Activated T-cell treated with anti-CD3 and anti-CD28 coated beads for 1 hour (primary cell): Measurements from ENCODE around the gene SDCCAG8.
"Not testable (repeated sequence)": the region's sequence is repeated elsewhere in the genome, so short reads cannot be mapped to it uniquely, and the experiment has no call there.

ENCODE experiments used
- DNase-seq: peaks from one replicate; pipeline ENCODE4 v3.0.0-alpha.2; 2020; ENCODE audit warnings: low read depth

The SDCCAG8 gene

GRCh38 chr1:243332440-243332839 is 76.6 kb downstream of the SDCCAG8 start:
- no peak for DNase-seq

- DNase-seq = no peak
Measured at GRCh38 chr1:243335292-243335691, 79.5 kb downstream of the SDCCAG8 start.

- DNase-seq = no peak
Measured at GRCh38 chr1:243336163-243336562, 80.3 kb downstream of the SDCCAG8 start.

DNA sequence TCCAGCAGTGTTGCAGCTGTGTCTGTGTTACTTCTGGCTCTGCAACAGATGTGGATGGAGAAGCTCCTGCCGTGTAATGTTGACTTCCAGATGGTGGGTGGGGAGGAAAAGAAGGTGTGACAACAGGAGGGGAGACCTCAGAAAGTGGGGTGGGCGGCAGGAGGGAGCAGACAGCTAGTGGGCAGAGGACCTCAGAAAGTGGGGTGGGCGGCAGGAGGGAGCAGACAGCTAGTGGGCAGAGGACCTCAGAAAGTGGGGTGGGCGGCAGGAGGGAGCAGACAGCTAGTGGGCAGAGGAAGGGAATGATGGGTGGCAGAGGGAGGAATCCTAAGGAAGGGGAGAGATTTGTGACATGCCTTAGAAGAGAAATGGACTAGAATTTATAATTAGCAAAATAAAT is 83.0 kb downstream of the SDCCAG8 start:
- DNase-seq = not testable (repeated sequence)

DNA sequence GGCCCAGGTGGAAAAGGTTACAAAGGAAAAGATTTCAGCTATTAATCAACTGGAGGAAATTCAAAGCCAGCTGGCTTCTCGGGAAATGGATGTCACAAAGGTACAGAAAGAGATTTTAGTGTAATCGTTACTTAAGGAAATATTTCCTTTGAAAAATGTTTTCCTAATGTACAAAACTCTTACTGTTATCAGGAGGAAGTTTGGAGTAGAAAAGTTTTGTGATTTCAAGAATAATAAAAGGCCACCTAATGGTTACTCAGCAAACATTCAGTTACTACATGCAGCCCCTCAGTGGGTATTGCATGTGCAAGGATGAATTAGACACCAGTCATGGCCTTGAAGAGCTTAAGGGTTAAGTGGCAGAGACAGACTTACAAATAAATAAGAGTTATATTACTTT is 85.2 kb downstream of the SDCCAG8 start:
- DNase-seq = no peak

DNA sequence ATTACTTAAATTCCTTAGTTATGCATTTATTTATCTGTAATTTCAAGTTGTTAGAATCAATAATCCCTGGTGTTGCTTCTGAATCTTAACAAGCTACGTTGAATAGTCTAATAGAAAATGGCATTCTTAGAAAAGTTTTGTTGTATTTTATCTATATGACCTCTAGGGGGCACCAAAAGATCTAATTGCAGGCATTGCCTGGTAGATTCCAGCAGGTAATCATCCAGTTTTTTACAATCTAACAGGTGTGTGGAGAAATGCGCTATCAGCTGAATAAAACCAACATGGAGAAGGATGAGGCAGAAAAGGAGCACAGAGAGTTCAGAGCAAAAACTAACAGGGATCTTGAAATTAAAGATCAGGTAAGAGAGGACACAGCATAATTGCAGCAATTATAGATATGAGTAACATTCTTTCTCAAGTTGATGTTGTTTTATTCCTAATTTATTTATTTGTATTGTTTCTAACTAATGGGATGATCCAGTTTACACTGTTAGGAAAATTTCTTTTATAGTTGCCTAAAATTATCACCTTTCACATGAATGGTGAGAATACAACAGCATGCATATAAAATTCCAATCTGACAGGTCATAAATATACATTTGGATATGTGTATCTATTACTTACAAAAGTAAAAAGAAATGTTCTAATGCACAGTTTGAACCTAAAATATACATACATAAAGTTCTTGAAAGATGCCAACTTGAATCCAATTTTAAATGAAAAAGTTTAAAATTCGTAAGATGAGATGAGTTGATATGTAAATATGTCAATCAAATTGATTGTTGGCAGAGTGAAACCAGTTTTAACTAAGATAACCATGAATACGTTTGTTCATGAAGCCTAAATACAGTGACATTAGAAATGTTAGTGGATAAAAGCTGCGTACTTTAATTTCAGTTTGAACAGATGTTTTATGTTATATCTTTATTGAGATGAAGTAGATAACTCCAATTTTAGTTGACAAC is 88.4 kb downstream of the SDCCAG8 start:
- DNase-seq = no peak

DNA sequence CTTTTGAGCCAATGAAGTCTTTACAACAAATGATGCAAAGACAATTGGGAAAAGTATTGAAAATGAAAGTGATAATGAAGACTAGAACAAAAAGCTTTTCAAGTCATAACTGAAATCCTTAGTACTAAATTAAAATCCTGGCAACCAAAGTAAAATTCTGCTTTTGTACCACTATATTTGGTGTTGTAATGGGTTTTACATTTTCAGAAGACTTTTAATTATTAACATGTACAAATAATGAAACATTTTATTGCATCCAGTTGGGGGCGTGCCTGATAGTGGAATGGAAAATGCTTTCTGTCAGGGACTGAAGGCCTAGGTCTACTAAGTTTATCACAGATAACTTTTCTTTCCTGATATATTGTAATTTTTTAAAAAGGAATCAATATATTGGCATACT is 89.4 kb downstream of the SDCCAG8 start:
- DNase-seq = no peak

GRCh38 chr1:243346016-243346415 is 90.2 kb downstream of the SDCCAG8 start:
- no peak for DNase-seq

DNA sequence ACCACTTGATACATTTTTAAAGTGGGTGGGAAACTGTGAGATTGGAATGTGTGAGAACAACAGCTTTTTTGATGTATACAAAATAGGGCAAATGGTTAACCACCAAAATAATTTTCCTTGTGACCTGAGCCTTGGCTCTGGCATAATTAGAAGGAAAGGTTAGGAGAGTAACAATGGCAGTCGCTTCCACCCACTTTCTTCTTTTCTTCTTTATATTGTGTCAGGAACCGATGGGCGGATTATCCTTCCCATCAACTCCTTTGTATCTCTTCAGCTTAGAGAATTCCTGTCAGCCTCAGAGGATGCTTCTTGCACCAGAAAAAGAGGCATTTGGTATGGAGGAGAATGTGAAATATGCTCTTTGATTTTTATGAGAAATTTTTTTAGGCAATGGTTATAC is 90.6 kb downstream of the SDCCAG8 start:
- no peak for DNase-seq

GRCh38 chr1:243348331-243348730 is 92.5 kb downstream of the SDCCAG8 start:
- DNase-seq = no peak

DNA sequence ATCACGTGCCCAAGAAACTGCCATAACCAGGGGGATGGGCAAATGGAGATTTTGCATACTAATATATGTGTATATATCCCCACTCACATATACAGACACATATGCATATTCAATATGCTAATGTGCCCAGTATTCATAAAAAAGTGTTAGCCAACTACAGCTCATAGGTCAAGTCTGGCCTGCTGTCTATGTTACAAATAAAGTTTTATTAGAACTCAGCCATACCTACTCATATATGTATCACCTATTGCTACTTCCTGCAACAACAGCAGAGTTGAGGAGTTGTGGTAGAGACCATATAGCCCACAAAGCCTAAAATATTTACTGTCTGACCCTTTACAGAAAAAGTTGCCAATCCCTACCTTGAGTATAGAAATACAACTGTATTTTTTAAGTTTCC is 93.3 kb downstream of the SDCCAG8 start:
- no peak for DNase-seq

- no peak for DNase-seq
Measured at GRCh38 chr1:243351337-243351736, 95.5 kb downstream of the SDCCAG8 start.

GRCh38 chr1:243354511-243355153 is 98.8 kb downstream of the SDCCAG8 start:
- no peak for DNase-seq

GRCh38 chr1:243363832-243364231 is 108.0 kb downstream of the SDCCAG8 start:
- DNase-seq = no peak

- no peak for DNase-seq
Measured at GRCh38 chr1:243364330-243364729, 108.5 kb downstream of the SDCCAG8 start.

- no peak for DNase-seq
Measured at GRCh38 chr1:243364866-243365265, 109.0 kb downstream of the SDCCAG8 start.

GRCh38 chr1:243367314-243367713 is 111.5 kb downstream of the SDCCAG8 start:
- DNase-seq = no peak

- no peak for DNase-seq
Measured at GRCh38 chr1:243374412-243374811, 118.6 kb downstream of the SDCCAG8 start.

GRCh38 chr1:243375596-243375995 is 119.8 kb downstream of the SDCCAG8 start:
- no peak for DNase-seq

DNA sequence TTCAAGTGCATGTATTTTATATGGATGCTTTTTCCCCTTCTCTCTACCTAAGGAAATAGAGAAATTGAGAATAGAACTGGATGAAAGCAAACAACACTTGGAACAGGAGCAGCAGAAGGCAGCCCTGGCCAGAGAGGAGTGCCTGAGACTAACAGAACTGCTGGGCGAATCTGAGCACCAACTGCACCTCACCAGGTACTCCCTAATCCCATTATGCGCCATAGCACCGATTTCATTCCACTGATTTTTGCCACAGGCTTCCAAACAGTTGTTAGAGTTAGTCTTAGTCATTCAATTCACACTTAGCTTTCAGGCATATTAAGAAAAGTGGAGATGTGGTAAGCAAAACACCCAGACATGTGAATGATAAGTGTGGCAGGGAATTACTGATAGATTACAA is 122.8 kb downstream of the SDCCAG8 start:
- DNase-seq = no peak

DNA sequence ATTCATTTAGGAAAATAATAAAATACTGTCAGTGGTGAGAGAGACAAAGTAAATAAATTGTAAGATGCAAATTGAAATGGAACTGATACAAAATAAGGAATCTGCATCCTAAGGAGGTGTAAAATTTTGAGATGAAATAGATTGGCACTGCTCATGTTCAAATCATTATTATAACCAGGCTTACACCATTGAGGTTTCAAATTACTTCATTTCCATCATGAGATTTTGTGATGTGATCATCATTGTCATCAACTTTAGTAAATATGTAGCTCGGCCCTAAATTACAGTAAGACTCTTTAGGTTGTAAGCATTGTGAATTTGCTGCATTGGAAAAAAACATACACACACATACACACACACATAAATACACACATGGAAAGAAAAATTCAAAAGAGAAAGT is 123.4 kb downstream of the SDCCAG8 start:
- DNase-seq = no peak

DNA sequence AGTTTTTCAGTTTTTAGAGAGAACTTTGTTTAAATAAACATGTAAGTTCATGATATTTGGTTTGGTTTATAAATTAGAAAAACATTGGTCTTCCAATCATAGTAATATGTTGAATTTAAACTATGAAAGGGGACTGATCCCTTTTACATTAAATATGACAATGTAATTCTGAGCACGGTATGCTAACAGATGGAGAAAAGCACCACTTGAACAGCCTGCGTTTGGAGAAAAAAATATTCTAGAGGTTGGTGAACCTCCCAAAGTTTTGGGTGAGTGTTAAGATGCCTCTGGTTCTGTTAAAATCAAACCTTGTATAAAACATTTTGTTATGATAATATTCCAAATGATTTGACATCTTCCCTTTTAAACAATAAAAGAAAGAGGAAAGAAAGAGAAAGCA is 123.9 kb downstream of the SDCCAG8 start:
- DNase-seq = no peak

GRCh38 chr1:243388276-243388675 is 132.4 kb downstream of the SDCCAG8 start:
- DNase-seq = no peak
